SU-DHL-6 (cell line): ENCODE measurements around the gene IFT25.
A peak's percentile ranks its signal among the peaks of the same experiment; 100 is the strongest.

Source experiments
- H2AFZ ChIP-seq: fragments of 200-600 bp; sonication (generic); 2 replicates; pipeline ENCODE4 v1.6.1; 2014; ENCODE audit warnings: low read depth, mild to moderate bottlenecking, moderate library complexity, mixed read lengths, antibody characterized with exemption, low read length; ENCODE audit not compliant: severe bottlenecking
- H3F3A ChIP-seq: fragments of 200-600 bp; shearing (Covaris generic); 2 replicates; pipeline ENCODE4 v1.6.0; 2016; ENCODE audit warnings: antibody characterized with exemption, mild to moderate bottlenecking; ENCODE audit not compliant: insufficient read depth
- H3K27ac ChIP-seq: fragments of 200-600 bp; sonication (generic); 2 replicates; pipeline ENCODE4 v1.5.1; 2016; ENCODE audit warnings: low read depth, mild to moderate bottlenecking, low read length, moderate library complexity, mixed read lengths
- H3K27me3 ChIP-seq: fragments of 200-600 bp; sonication (generic), shearing (Covaris generic); 2 replicates; pipeline ENCODE4 v1.6.0; 2014; ENCODE audit warnings: mild to moderate bottlenecking, low read length
- H3K36me3 ChIP-seq: fragments of 200-600 bp; sonication (generic); 2 replicates; pipeline ENCODE4 v1.6.1; 2014; ENCODE audit warnings: mild to moderate bottlenecking, low read length, mixed read lengths
- H3K4me2 ChIP-seq: fragments of 300-600, 200-600 bp; shearing (Covaris generic), sonication (generic); 2 replicates; pipeline ENCODE4 v1.6.0; 2014; ENCODE audit warnings: low read length, low read depth, mild to moderate bottlenecking; ENCODE audit not compliant: poor library complexity, severe bottlenecking
- H3K4me3 ChIP-seq: fragments of 200-600 bp; sonication (generic); 2 replicates; pipeline ENCODE4 v1.5.1; 2014; ENCODE audit warnings: antibody characterized with exemption, low read length, mild to moderate bottlenecking, mixed read lengths; ENCODE audit not compliant: insufficient read depth, poor library complexity, severe bottlenecking
- H3K79me2 ChIP-seq: fragments of 200-600 bp; sonication (generic); 2 replicates; pipeline ENCODE4 v1.6.1; 2014; ENCODE audit warnings: mild to moderate bottlenecking, low read length, moderate library complexity; ENCODE audit not compliant: insufficient read depth
- H3K9ac ChIP-seq: fragments of 200-600 bp; sonication (generic); 2 replicates; pipeline ENCODE4 v1.7.0; 2014; ENCODE audit warnings: mild to moderate bottlenecking, low read length
- H3K9me2 ChIP-seq: fragments of 200-600 bp; sonication (generic); replicated peaks from 2 replicates; pipeline ENCODE4 v1.6.1; 2014; ENCODE audit warnings: low read length; ENCODE audit not compliant: insufficient read depth
- H3K9me3 ChIP-seq: fragments of 200-600 bp; sonication (generic); 2 replicates; pipeline ENCODE4 v1.6.1; 2014; ENCODE audit warnings: low read length, mixed read lengths; ENCODE audit not compliant: insufficient read depth
- H4K20me1 ChIP-seq: fragments of 200-600 bp; sonication (generic); 2 replicates; pipeline ENCODE4 v1.6.1; 2014; ENCODE audit warnings: low read depth, mild to moderate bottlenecking, antibody characterized with exemption, low read length, moderate library complexity, mixed read lengths
- CTCF ChIP-seq: fragments of 200-600 bp; sonication (generic); IDR thresholded peaks from one replicate; pipeline ENCODE4 v1.5.1; 2017; ENCODE audit warnings: antibody characterized with exemption, mild to moderate bottlenecking, low read length, moderate library complexity; ENCODE audit not compliant: insufficient read depth, poor library complexity, severe bottlenecking
- EZH2phosphoT487 ChIP-seq: fragments of 200-600 bp; sonication (generic), shearing (Covaris generic); conservative IDR thresholded peaks from 2 replicates; pipeline ENCODE4 v1.6.1; 2018; ENCODE audit warnings: mild to moderate bottlenecking, antibody characterized with exemption, low read length, moderate library complexity, mixed read lengths

IFT25 gene

GRCh38 chr1:53891018-53891417 is 54.5 kb downstream of the IFT25 start:
- H3K9me2 ChIP-seq, result no peaks in the 10 kb centered on the region
- H3K27me3 ChIP-seq, result no peaks in the 10 kb centered on the region
- H2AFZ ChIP-seq, result no peak overlapping the region
- no peaks in the 10 kb centered on the region for H3K9me3 ChIP-seq
- H3K79me2 ChIP-seq, result no peaks in the 10 kb centered on the region
- H3F3A ChIP-seq, result no peaks in the 10 kb centered on the region
- no peak overlapping the region for H3K27ac ChIP-seq
- TF ChIP-seq CTCF, result no peak
- no peak for TF ChIP-seq EZH2phosphoT487
- no peak overlapping the region for H3K4me2 ChIP-seq
- H3K9ac ChIP-seq, result no peak overlapping the region
- H3K4me3 ChIP-seq, result no peak overlapping the region
- no peaks in the 10 kb centered on the region for H4K20me1 ChIP-seq
- no peaks in the 10 kb centered on the region for H3K36me3 ChIP-seq

- peak overlapping the region; percentile 68 for H3K9ac ChIP-seq
- H3F3A ChIP-seq, result no peaks in the 10 kb centered on the region
- no peak overlapping the region for H3K27ac ChIP-seq
- no peaks in the 10 kb centered on the region for H3K9me3 ChIP-seq
- no peaks in the 10 kb centered on the region for H3K36me3 ChIP-seq
- TF ChIP-seq EZH2phosphoT487 (no peak), CTCF (no peak)
- H3K4me3 ChIP-seq, result no peak overlapping the region
- no peaks in the 10 kb centered on the region for H3K27me3 ChIP-seq
- H3K4me2 ChIP-seq, result peak overlapping the region; percentile 57
- no peaks in the 10 kb centered on the region for H4K20me1 ChIP-seq
- H3K9me2 ChIP-seq, result no peaks in the 10 kb centered on the region
- no peaks in the 10 kb centered on the region for H3K79me2 ChIP-seq
- peak overlapping the region; percentile 81 for H2AFZ ChIP-seq
Observed at GRCh38 chr1:53890522-53890941, 55.0 kb downstream of the IFT25 start.

- Histone ChIP-seq H3K9me2 (no peaks in the 10 kb centered on the region), H3K9me3 (no peaks in the 10 kb centered on the region), H2AFZ (peak within 1 kb of the TSS; percentile 81), H3K27me3 (no peaks in the 10 kb centered on the region), H3F3A (no peaks in the 10 kb centered on the region), H3K4me2 (peak within 1 kb of the TSS; percentile 57), H3K79me2 (no peaks in the 10 kb centered on the region), H3K9ac (peak within 1 kb of the TSS; percentile 68), H3K36me3 (no peaks in the 10 kb centered on the region), H4K20me1 (no peaks in the 10 kb centered on the region), H3K4me3 (peak within 1 kb of the TSS; percentile 65), H3K27ac (no peak within 1 kb of the TSS)
- TF ChIP-seq CTCF, result no peak
- TF ChIP-seq EZH2phosphoT487, result no peak
Observed at GRCh38 chr1:53889304-53890298, 55.9 kb downstream of the IFT25 start, which contains the start of gene YIPF1. TSS of gene YIPF1 (minus strand) at chr1:53889797. CDS start at chr1:53888937, 860 bp downstream.
